HCT116 (cell line): ENCODE data around the gene TUBB4A. TPM values are rescaled to one million over a fixed set of nuclear protein-coding genes. Genes with fewer than 3 reads are reported as not detected.

ENCODE experiments used
- ATAC-seq: fragments of 200-7000 bp; cut with Tn5 transposase; 2 replicates; pipeline ENCODE4 v1.9.1; 2020; ENCODE audit warnings: mild to moderate bottlenecking, moderate library complexity
- BruUV-seq: library from RNA; stranded (reverse); fragments of 400-500 nt; replicated peaks from 2 replicates; lab custom pipeline; 2021; lab: Mats Ljungman, UMichigan
- CTCF ChIA-PET: fragments of 300-600 bp; sonication (Branson Sonifier 250); formaldehyde crosslinking; loops from one replicate; lab custom pipeline; 2021; ENCODE audit warnings: antibody characterized with exemption; lab: Charles Lee
- POLR2A ChIA-PET: fragments of 300-600, 350-600 bp; sonication (Branson Sonifier 250); formaldehyde crosslinking; loops from one replicate; lab custom pipeline; 2021; ENCODE audit warnings: antibody characterized with exemption; lab: Charles Lee
- RAD21 ChIA-PET, 2 experiments: fragments of 300-600 bp; sonication (Branson Sonifier 250); formaldehyde crosslinking; loops; one replicate each; lab custom pipeline; 2023; ENCODE audit warnings: low total read pairs in 2 of 2; ENCODE audit not compliant: uncharacterized antibody in 2 of 2, unreplicated experiment in 2 of 2, low non-redundant PET in 1 of 2; lab: Charles Lee
- DNase-seq: peaks from one replicate; pipeline ENCODE4 v3.0.0-alpha.2; 2010; ENCODE audit warnings: low read depth, low spot score
- H2AFZ ChIP-seq: fragments of 200-600 bp; shearing (Covaris generic), sonication (generic); 2 replicates; pipeline ENCODE4 v1.6.1; 2017; ENCODE audit warnings: low read depth, mixed run types, mixed read lengths, antibody characterized with exemption, low read length; ENCODE audit not compliant: poor library complexity, severe bottlenecking
- H3K27ac ChIP-seq: 2 replicates; pipeline ENCODE4 v1.5.1; 2012; ENCODE audit warnings: low read depth, low read length
- H3K27me3 ChIP-seq: fragments of 200-600 bp; sonication (generic); 2 replicates; pipeline ENCODE4 v1.6.1; 2016; ENCODE audit warnings: mixed run types, low read length, mixed read lengths; ENCODE audit not compliant: insufficient read depth
- H3K36me3 ChIP-seq, 2 experiments: fragments of 200-500 bp in 1 of 2; fragments of 200-600 bp in 1 of 2; sonication (Bioruptor generic) in 1 of 2; sonication (generic) in 1 of 2; 2 replicates each; pipeline versions ENCODE4 v1.5.1 to v1.6.1; 2014 to 2016; ENCODE audit warnings: low read length in 2 of 2, inconsistent platforms in 1 of 2, mixed read lengths in 1 of 2, mixed run types in 1 of 2; ENCODE audit not compliant: insufficient read depth in 2 of 2, control insufficient read depth in 1 of 2
- H3K4me1 ChIP-seq, 2 experiments: fragments of 200-600 bp in 1 of 2; sonication (generic) in 1 of 2; 2 replicates each; pipeline versions ENCODE4 v1.5.1 to v1.6.1; 2012 to 2017; ENCODE audit warnings: low read length in 2 of 2, inconsistent platforms in 1 of 2, mild to moderate bottlenecking in 1 of 2, mixed read lengths in 1 of 2, mixed run types in 1 of 2, moderate library complexity in 1 of 2; ENCODE audit not compliant: insufficient read depth in 2 of 2, control insufficient read depth in 1 of 2
- H3K4me2 ChIP-seq: fragments of 200-600 bp; sonication (generic); 2 replicates; pipeline ENCODE4 v1.6.1; 2017; ENCODE audit warnings: mixed run types, low read length, mixed read lengths
- H3K4me3 ChIP-seq, 2 experiments: fragments of 200-600 bp in 1 of 2; sonication (generic) in 1 of 2; replicated peaks in 1 of 2; 2 replicates each; pipeline ENCODE4 v1.5.1; 2011 to 2016; ENCODE audit warnings: low read length in 2 of 2, control low read depth in 1 of 2, low read depth in 1 of 2, mild to moderate bottlenecking in 1 of 2, mixed read lengths in 1 of 2, mixed run types in 1 of 2
- H3K79me2 ChIP-seq: fragments of 200-600 bp; sonication (generic); 2 replicates; pipeline ENCODE4 v1.6.1; 2017; ENCODE audit warnings: mild to moderate bottlenecking, mixed run types, low read length, moderate library complexity, mixed read lengths; ENCODE audit not compliant: insufficient read depth
- H3K9ac ChIP-seq: fragments of 200-600 bp; sonication (generic); 2 replicates; pipeline ENCODE4 v1.6.1; 2016; ENCODE audit warnings: low read length, mixed read lengths
- H3K9me2 ChIP-seq: fragments of 200-600 bp; sonication (generic), shearing (Covaris generic); 2 replicates; pipeline ENCODE4 v1.6.1; 2017; ENCODE audit warnings: mixed run types, mild to moderate bottlenecking, moderate library complexity; ENCODE audit not compliant: insufficient read depth
- H3K9me3 ChIP-seq, 2 experiments: fragments of 200-500 bp in 1 of 2; fragments of 200-600 bp in 1 of 2; sonication (Bioruptor generic) in 1 of 2; sonication (generic) in 1 of 2; 2 replicates each; pipeline ENCODE4 v1.6.1; 2014 to 2017; ENCODE audit warnings: low read length in 2 of 2, mixed read lengths in 2 of 2, inconsistent platforms in 1 of 2, low read depth in 1 of 2, mild to moderate bottlenecking in 1 of 2, mixed run types in 1 of 2, moderate library complexity in 1 of 2; ENCODE audit not compliant: control insufficient read depth in 1 of 2, insufficient read depth in 1 of 2
- H4K20me1 ChIP-seq: fragments of 200-600 bp; sonication (generic), shearing (Covaris generic); 2 replicates; pipeline ENCODE4 v1.6.1; 2017; ENCODE audit warnings: mixed run types, mild to moderate bottlenecking, moderate library complexity; ENCODE audit not compliant: insufficient read depth
- CBX3 ChIP-seq: IDR thresholded peaks from 2 replicates; pipeline ENCODE4 v1.6.1; 2012; ENCODE audit warnings: low read depth
- ELF1 ChIP-seq: IDR thresholded peaks from 2 replicates; pipeline ENCODE4 v1.6.1; 2012; ENCODE audit warnings: low read depth, borderline replicate concordance
- EZH2phosphoT487 ChIP-seq: fragments of 200-600 bp; IDR thresholded peaks from 2 replicates; pipeline ENCODE4 v1.6.1; 2018; ENCODE audit warnings: antibody characterized with exemption, borderline replicate concordance
- FOSL1 ChIP-seq: IDR thresholded peaks from 2 replicates; pipeline ENCODE4 v1.6.1; 2012; ENCODE audit warnings: low read depth
- JUND ChIP-seq: IDR thresholded peaks from 2 replicates; pipeline ENCODE4 v1.6.1; 2012
- MAX ChIP-seq: IDR thresholded peaks from 2 replicates; pipeline ENCODE4 v1.6.1; 2012
- POLR2A ChIP-seq: IDR thresholded peaks from 2 replicates; pipeline ENCODE4 v1.7.0; 2011; ENCODE audit warnings: borderline replicate concordance; ENCODE audit not compliant: insufficient read depth, insufficient read length; ENCODE audit errors: extremely low read depth
- RAD21 ChIP-seq: IDR thresholded peaks from 2 replicates; pipeline ENCODE4 v1.6.1; 2012; ENCODE audit warnings: low read depth, mild to moderate bottlenecking
- SIN3A ChIP-seq: IDR thresholded peaks from 2 replicates; pipeline ENCODE4 v1.6.1; 2012; ENCODE audit warnings: low read depth
- SP1 ChIP-seq: IDR thresholded peaks from 2 replicates; pipeline ENCODE4 v1.6.1; 2012; ENCODE audit warnings: low read depth
- SRF ChIP-seq: IDR thresholded peaks from 2 replicates; pipeline ENCODE4 v1.6.1; 2012; ENCODE audit warnings: low read depth
- YY1 ChIP-seq: IDR thresholded peaks from 2 replicates; pipeline ENCODE4 v1.6.1; 2011; ENCODE audit warnings: low read length, low read depth, moderate library complexity, mild to moderate bottlenecking; ENCODE audit not compliant: insufficient replicate concordance; ENCODE audit errors: extremely low read depth
- ZFX ChIP-seq: fragments of 450-650 bp; IDR thresholded peaks from 2 replicates; pipeline ENCODE4 v1.6.1; 2017
- ZNF274 ChIP-seq: fragments of 200-500 bp; sonication (Bioruptor generic); IDR thresholded peaks from 2 replicates; pipeline ENCODE4 v1.6.1; 2014; ENCODE audit warnings: mild to moderate bottlenecking, low read depth, low read length, inconsistent platforms
- intact Hi-C: fragments of 100-400 bp; cut with micrococcal nuclease; formaldehyde crosslinking; loops from 2 replicates; pipeline ENCODE4 v1.10.0; 2022
- total RNA-seq: library from RNA; stranded (reverse); gene quantifications from one replicate; pipeline ENCODE4 v1.2.1, GENCODE V29; 2021; ENCODE audit not compliant: unreplicated experiment
- TF ChIP-seq, protein P1 (sequence below): IDR thresholded peaks from 2 replicates; pipeline ENCODE4 v1.6.1; 2012

The TUBB4A gene
- total RNA-seq, 1 experiment from 2014 or later, result 32.5 TPM

GRCh38 chr19:6480848-6481415, 21.2 kb downstream of the TUBB4A start (continued):
- TF ChIP-seq MAX, result no peak
- TF ChIP-seq SP1, result no peak
- TF ChIP-seq, protein P1, sequence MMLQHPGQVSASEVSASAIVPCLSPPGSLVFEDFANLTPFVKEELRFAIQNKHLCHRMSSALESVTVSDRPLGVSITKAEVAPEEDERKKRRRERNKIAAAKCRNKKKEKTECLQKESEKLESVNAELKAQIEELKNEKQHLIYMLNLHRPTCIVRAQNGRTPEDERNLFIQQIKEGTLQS, result no peak
- TF ChIP-seq ZFX, result no peak
- no peak for TF ChIP-seq SRF

DNA sequence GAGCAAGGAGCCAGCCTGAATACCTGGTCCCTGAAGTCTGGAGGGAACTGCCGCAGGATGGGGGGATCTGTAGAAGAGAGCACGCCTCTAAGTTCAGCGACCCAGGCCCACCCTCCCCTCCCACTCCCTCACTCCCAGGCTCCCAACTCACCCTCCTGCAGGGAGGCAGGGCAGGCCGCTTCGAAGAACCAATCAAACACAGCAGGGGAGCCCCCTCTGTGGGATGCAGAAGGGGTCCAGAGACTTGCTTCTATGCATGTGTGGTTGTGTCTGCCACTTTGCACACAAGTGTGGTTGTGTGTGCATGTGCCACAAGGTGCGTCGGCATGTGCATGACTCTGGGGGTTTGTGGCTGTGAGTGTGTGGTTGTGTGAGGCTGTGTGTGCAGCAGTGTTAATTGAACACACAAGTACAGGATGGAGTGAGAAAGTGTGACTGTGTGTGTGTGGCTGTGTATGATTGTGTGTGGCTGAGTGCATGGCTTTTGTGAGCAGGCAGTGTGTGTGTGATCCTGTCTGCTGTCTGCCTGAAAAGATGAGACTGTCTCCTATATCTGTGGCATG, 22.2 kb downstream of the TUBB4A start:
- H3K27ac ChIP-seq, result no peak overlapping the region
- H3K4me1 ChIP-seq, result peaks cover 0 to 19% of the 10 kb centered on the region in 2 experiments; a peak in 2 of 4 replicates
- H3K4me2 ChIP-seq, result no peak overlapping the region
- H3K9me2 ChIP-seq, result no peaks in the 10 kb centered on the region
- intact Hi-C loops, result no loop called here
- no peaks in the 10 kb centered on the region for H3K9me3 ChIP-seq
- H2AFZ ChIP-seq, result no peak overlapping the region
- ATAC-seq, result no peak
- DNase-seq, result no peak
- no peaks in the 10 kb centered on the region for H3K36me3 ChIP-seq
- no peak overlapping the region for H3K4me3 ChIP-seq
- no peak overlapping the region for H3K9ac ChIP-seq
- ChIA-PET CTCF (no interaction called here), RAD21 (no interaction called here), POLR2A (no interaction called here)
- no peak for TF ChIP-seq JUND
- no peak for TF ChIP-seq SIN3A
- no peak for TF ChIP-seq YY1
- no peak for TF ChIP-seq ELF1
- no peak for TF ChIP-seq MAX
- no peak for TF ChIP-seq CBX3
- no peak for TF ChIP-seq EZH2phosphoT487
- TF ChIP-seq FOSL1, result no peak
- TF ChIP-seq RAD21, result no peak
- no peak for TF ChIP-seq ZFX
- TF ChIP-seq, protein P1, result no peak
- no peak for TF ChIP-seq ZNF274
- no peak for TF ChIP-seq SRF
- TF ChIP-seq POLR2A, result no peak
- no peaks in the 10 kb centered on the region for H3K27me3 ChIP-seq
- no peaks in the 10 kb centered on the region for H4K20me1 ChIP-seq
- H3K79me2 ChIP-seq, result no peaks in the 10 kb centered on the region
- BruUV-seq, result no TSS peak
